Neural progenitor cell (in vitro differentiated cells): ENCODE measurements around the gene HELQ. TPM values are rescaled to one million over a fixed set of nuclear protein-coding genes. Genes with fewer than 3 reads are reported as not detected.

ENCODE experiments used
- DNase-seq: peaks from one replicate; pipeline ENCODE4 v3.0.0-alpha.2; 2016; ENCODE audit warnings: low spot score
- H2AFZ ChIP-seq: fragments of 200-600 bp; sonication (generic); replicated peaks from 2 replicates; pipeline ENCODE4 v1.6.1; 2016; ENCODE audit warnings: antibody characterized with exemption
- H3F3A ChIP-seq: fragments of 200-600 bp; sonication (generic); 2 replicates; pipeline ENCODE4 v1.6.1; 2016; ENCODE audit warnings: antibody characterized with exemption, low read depth
- H3K27ac ChIP-seq: fragments of 200-600 bp; sonication (generic); 2 replicates; pipeline ENCODE4 v1.5.1; 2016; ENCODE audit warnings: mild to moderate bottlenecking
- H3K27me3 ChIP-seq: fragments of 200-600 bp; sonication (generic); 2 replicates; pipeline ENCODE4 v1.6.1; 2016; ENCODE audit warnings: mild to moderate bottlenecking, moderate library complexity
- H3K36me3 ChIP-seq: fragments of 200-600 bp; sonication (generic); 2 replicates; pipeline ENCODE4 v1.5.1; 2016
- H3K4me1 ChIP-seq: fragments of 200-600 bp; sonication (generic); 2 replicates; pipeline ENCODE4 v1.6.1; 2016; ENCODE audit warnings: mixed run types
- H3K4me2 ChIP-seq: fragments of 200-600 bp; sonication (generic); 2 replicates; pipeline ENCODE4 v1.6.1; 2016
- H3K4me3 ChIP-seq: fragments of 200-600 bp; sonication (generic); 2 replicates; pipeline ENCODE4 v1.5.1; 2016
- H3K79me2 ChIP-seq: fragments of 200-600 bp; sonication (generic); 2 replicates; pipeline ENCODE4 v1.6.1; 2016; ENCODE audit warnings: low read depth
- H3K9ac ChIP-seq: fragments of 200-600 bp; sonication (generic); 2 replicates; pipeline ENCODE4 v1.6.1; 2016
- H3K9me3 ChIP-seq: fragments of 200-600 bp; sonication (generic); 2 replicates; pipeline ENCODE4 v1.5.1; 2016; ENCODE audit warnings: low read depth
- H4K20me1 ChIP-seq: fragments of 200-600 bp; sonication (generic); 2 replicates; pipeline ENCODE4 v1.6.1; 2016; ENCODE audit warnings: low read depth
- H3K27ac Mint-ChIP-seq: 3 replicates; pipeline ENCODE4 v1.8.0; 2021; ENCODE audit warnings: mixed read lengths
- H3K27me3 Mint-ChIP-seq: 2 replicates; pipeline ENCODE4 v1.8.0; 2022; ENCODE audit warnings: low read depth, mild to moderate bottlenecking, inconsistent platforms, moderate library complexity, mixed read lengths; ENCODE audit not compliant: insufficient read depth
- H3K36me3 Mint-ChIP-seq: 3 replicates; pipeline ENCODE4 v1.8.0; 2021; ENCODE audit warnings: mixed read lengths
- H3K4me1 Mint-ChIP-seq: 3 replicates; pipeline ENCODE4 v1.8.0; 2021; ENCODE audit warnings: mixed read lengths
- H3K4me3 Mint-ChIP-seq: 3 replicates; pipeline ENCODE4 v1.8.0; 2021; ENCODE audit warnings: mild to moderate bottlenecking, moderate library complexity, mixed read lengths
- H3K9me3 Mint-ChIP-seq: 3 replicates; pipeline ENCODE4 v1.8.0; 2020; ENCODE audit warnings: mixed read lengths
- EZH2 ChIP-seq: fragments of 200-600 bp; sonication (generic); IDR thresholded peaks from 2 replicates; pipeline ENCODE4 v1.6.1; 2017; ENCODE audit warnings: antibody characterized with exemption, mild to moderate bottlenecking, moderate library complexity
- EZH2phosphoT487 ChIP-seq: fragments of 200-600 bp; sonication (generic); IDR thresholded peaks from 2 replicates; pipeline ENCODE4 v1.6.1; 2017; ENCODE audit warnings: antibody characterized with exemption
- total RNA-seq: library from RNA; depleted of rRNA; stranded (reverse); fragments of >200 nt; gene quantifications from 2 replicates; pipeline ENCODE4 v1.2.3, GENCODE V29; 2015; ENCODE audit warnings: low replicate concordance
- TF ChIP-seq, protein P1 (sequence below): fragments of 200-600 bp; sonication (generic); IDR thresholded peaks from 2 replicates; pipeline ENCODE4 v1.5.1; 2017; ENCODE audit warnings: antibody characterized with exemption, mild to moderate bottlenecking

HELQ gene
- total RNA-seq, 1 donor from 2014 or later: 15.3 TPM

- H3K79me2 ChIP-seq: no peaks in the 10 kb centered on the region
- H3K27me3 ChIP-seq: peaks cover 74% of the 10 kb centered on the region
- no peaks in the 10 kb centered on the region for H4K20me1 ChIP-seq
- no peaks in the 10 kb centered on the region for H3K36me3 ChIP-seq
- Mint-ChIP-seq H3K4me3 (no peak overlapping the region), H3K4me1 (peaks cover 15% of the 10 kb centered on the region), H3K27me3 (peaks cover 4% of the 10 kb centered on the region), H3K9me3 (no peaks in the 10 kb centered on the region), H3K27ac (no peak overlapping the region), H3K36me3 (no peaks in the 10 kb centered on the region)
- H3K9ac ChIP-seq: no peak overlapping the region
- DNase-seq: no peak
- H3K4me3 ChIP-seq: no peak overlapping the region
- TF ChIP-seq, protein P1, sequence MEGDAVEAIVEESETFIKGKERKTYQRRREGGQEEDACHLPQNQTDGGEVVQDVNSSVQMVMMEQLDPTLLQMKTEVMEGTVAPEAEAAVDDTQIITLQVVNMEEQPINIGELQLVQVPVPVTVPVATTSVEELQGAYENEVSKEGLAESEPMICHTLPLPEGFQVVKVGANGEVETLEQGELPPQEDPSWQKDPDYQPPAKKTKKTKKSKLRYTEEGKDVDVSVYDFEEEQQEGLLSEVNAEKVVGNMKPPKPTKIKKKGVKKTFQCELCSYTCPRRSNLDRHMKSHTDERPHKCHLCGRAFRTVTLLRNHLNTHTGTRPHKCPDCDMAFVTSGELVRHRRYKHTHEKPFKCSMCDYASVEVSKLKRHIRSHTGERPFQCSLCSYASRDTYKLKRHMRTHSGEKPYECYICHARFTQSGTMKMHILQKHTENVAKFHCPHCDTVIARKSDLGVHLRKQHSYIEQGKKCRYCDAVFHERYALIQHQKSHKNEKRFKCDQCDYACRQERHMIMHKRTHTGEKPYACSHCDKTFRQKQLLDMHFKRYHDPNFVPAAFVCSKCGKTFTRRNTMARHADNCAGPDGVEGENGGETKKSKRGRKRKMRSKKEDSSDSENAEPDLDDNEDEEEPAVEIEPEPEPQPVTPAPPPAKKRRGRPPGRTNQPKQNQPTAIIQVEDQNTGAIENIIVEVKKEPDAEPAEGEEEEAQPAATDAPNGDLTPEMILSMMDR: no peak
- TF ChIP-seq EZH2phosphoT487 (no peak), EZH2 (no peak)
- H3F3A ChIP-seq: peaks cover 11% of the 10 kb centered on the region
- H3K4me1 ChIP-seq: peaks cover 22% of the 10 kb centered on the region
- no peak overlapping the region for H3K27ac ChIP-seq
- no peak overlapping the region for H2AFZ ChIP-seq
- no peaks in the 10 kb centered on the region for H3K9me3 ChIP-seq
- H3K4me2 ChIP-seq: peak overlapping the region; percentile 30
Measured at GRCh38 chr4:83389756-83390505, 65.7 kb downstream of the HELQ start.

DNA sequence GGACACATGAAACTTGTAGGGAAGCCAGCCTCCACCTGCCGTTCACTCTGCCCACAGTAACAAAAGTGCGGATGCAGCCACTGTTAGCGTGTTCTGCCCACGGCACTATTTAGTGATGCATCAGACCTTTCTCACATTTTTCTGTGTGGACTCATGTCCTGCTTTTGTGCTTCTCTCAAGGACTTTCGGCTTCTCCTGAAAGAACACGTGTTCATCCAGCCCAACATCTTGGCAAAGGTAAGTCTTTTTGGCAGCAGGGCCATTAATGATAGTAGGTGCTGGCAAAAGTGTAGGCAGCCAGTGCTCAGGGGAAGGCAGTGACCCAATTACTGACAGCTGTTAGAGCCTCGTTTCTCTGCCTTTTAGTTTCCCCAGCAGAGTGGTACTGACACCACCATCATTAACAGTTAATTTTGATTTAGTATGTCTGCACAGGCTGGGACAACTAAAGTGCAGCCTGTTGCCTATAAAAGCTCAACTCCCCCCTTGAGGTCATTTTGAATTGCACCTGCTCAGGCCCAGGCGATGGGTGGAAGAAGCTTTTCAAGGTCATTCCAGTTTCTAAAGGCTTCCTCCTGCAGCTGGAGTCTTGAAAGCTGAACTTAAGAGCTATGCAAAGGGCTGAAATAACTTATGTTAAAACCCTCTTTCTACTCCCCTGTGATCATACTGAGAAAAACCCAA lies 66.4 kb downstream of the HELQ start:
- Mint-ChIP-seq H3K4me3 (no peak overlapping the region), H3K27me3 (peaks cover 4% of the 10 kb centered on the region), H3K36me3 (no peaks in the 10 kb centered on the region), H3K27ac (no peak overlapping the region), H3K4me1 (peaks cover 15% of the 10 kb centered on the region), H3K9me3 (peaks cover 2% of the 10 kb centered on the region)
- H3K27ac ChIP-seq: no peak overlapping the region
- no peaks in the 10 kb centered on the region for H3K9me3 ChIP-seq
- no peak overlapping the region for H3K4me2 ChIP-seq
- H3K27me3 ChIP-seq: peaks cover 67% of the 10 kb centered on the region
- TF ChIP-seq, protein P1: no peak
- no peak for TF ChIP-seq EZH2phosphoT487
- TF ChIP-seq EZH2: no peak
- no peak overlapping the region for H3K9ac ChIP-seq
- H3K4me1 ChIP-seq: peaks cover 22% of the 10 kb centered on the region
- H3K36me3 ChIP-seq: no peaks in the 10 kb centered on the region
- H2AFZ ChIP-seq: no peak overlapping the region
- H3K4me3 ChIP-seq: no peak overlapping the region
- no peaks in the 10 kb centered on the region for H4K20me1 ChIP-seq
- no peaks in the 10 kb centered on the region for H3K79me2 ChIP-seq
- DNase-seq: no peak
- peaks cover 11% of the 10 kb centered on the region for H3F3A ChIP-seq

GRCh38 chr4:83388313-83388676 lies 67.3 kb downstream of the HELQ start:
- Mint-ChIP-seq H3K4me3 (no peak overlapping the region), H3K27me3 (peaks cover 4% of the 10 kb centered on the region), H3K9me3 (peaks cover 5% of the 10 kb centered on the region), H3K27ac (no peak overlapping the region), H3K36me3 (no peaks in the 10 kb centered on the region), H3K4me1 (peaks cover 15% of the 10 kb centered on the region)
- no peak overlapping the region for H3K4me3 ChIP-seq
- H3K4me1 ChIP-seq: peaks cover 22% of the 10 kb centered on the region
- no peak overlapping the region for H3K4me2 ChIP-seq
- H4K20me1 ChIP-seq: no peaks in the 10 kb centered on the region
- H3K9ac ChIP-seq: no peak overlapping the region
- TF ChIP-seq, protein P1: no peak
- TF ChIP-seq EZH2 (no peak), EZH2phosphoT487 (no peak)
- H3K9me3 ChIP-seq: no peaks in the 10 kb centered on the region
- no peak overlapping the region for H3K27ac ChIP-seq
- H3K36me3 ChIP-seq: no peaks in the 10 kb centered on the region
- DNase-seq: no peak
- H2AFZ ChIP-seq: no peak overlapping the region
- peaks cover 11% of the 10 kb centered on the region for H3F3A ChIP-seq
- peaks cover 58% of the 10 kb centered on the region for H3K27me3 ChIP-seq
- no peaks in the 10 kb centered on the region for H3K79me2 ChIP-seq
